IPS-18c (cell line): ENCODE data around the gene PIM2.

Experiments
- H3K4me3 ChIP-seq: 2 replicates; pipeline ENCODE4 v1.7.0; 2013; ENCODE audit warnings: low read depth, mild to moderate bottlenecking, low read length, moderate library complexity; ENCODE audit not compliant: insufficient read depth
- H3K9me3 ChIP-seq: one replicate; pipeline ENCODE4 v1.6.1; 2013; ENCODE audit warnings: mild to moderate bottlenecking, low read length, moderate library complexity; ENCODE audit not compliant: control insufficient read depth, insufficient read depth

PIM2 gene

DNA sequence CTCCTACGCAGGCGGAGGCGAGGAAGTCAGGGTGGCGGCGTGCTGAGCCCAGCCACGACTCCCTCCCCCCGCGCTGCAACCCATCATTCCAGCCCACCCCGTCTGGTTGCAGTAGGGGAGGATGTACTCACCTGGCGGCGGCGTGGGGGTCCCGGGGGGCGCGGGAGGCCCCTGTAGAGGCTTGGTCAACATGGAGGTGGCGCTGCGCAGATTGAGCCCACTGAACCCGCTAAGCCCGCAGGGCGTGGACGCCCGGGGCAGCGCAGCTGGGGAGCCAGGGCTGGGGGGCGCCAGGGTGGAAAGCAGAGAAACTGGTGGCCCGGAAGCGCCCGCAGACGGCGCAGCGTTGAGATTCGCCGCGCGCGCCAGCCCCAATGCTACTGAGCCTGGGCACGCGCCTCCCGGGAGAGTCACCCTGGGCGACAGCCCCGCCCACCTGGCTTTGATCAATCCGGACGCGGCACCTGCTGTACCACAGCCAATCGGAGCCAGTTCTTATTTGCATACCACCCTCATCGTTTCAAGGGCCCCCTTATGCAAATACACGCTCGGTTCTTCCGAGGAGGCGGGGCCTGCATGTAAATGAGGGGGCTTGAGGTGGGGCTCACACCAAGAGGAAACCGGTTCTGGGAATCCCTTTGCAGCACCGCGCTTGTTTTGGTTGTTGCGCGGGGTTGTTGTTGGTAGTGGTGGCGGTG, at the start of gene PIM2:
TSS of gene PIM2 (minus strand) at position 382 of the 698 bp plus-strand sequence. CDS start at position 192, 190 bp downstream.
- peaks cover 7% of the 10 kb centered on the region for H3K9me3 ChIP-seq
- H3K4me3 ChIP-seq, result peak within 1 kb of the TSS; percentile 72

DNA sequence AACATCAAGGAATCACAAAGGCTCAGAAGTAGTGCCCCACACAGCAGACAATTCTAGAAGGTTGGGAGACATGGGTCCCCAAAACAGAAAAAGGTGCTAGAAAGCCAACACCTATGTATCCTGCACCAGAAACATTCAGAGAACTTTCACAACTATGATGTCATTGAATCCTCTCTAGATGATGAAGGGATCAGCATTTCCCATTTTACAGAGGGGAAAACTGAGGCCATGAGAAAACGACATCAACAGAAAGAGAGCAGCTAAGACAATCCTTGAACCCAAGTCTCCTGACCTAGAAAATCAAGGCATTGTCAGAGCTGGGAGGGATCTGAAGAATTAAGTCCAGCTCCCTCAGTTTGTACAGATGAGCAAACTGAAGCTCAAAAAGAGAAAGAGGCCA, 49.6 kb upstream of the PIM2 start:
- H3K4me3 ChIP-seq, result no peak overlapping the region
- H3K9me3 ChIP-seq, result peaks cover 12% of the 10 kb centered on the region

DNA sequence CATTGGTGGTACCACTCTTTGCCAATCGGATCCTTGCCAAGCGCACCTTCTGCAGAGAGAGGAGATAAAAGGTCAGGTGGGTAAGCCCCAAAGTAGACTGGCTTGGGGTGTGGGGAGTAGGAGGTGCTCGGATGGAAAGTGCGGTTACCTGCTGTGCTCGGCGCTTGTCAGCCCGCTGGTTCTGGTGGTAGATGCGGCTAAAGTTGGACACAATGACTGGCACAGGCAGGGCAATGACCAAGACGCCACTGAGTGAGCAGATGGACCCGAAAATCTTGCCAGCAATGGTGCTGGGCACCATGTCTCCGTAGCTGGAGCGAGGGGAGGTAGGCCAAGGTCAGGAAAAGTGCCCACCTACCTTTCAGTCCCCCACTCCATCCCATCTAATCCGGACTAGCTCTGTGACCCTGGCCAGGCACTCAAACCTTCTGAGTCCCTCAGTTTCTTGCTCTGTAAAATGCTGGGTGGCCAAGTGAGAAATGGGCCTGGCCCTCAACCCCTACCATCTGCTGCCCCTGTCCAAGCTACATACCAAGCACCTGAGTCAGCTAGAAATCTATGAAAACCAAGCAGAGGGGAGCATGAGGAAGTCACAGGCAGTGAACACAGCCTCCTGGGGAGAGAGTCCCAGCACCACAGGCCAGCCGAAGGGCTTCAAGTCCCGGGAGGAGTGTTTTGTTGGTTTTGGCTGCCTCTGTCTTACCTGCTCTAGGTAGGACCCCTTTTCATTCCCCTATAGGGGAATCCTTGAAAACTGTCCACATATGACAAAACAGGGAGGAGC, 48.2 kb upstream of the PIM2 start:
- peaks cover 7% of the 10 kb centered on the region for H3K9me3 ChIP-seq
- H3K4me3 ChIP-seq, result no peak overlapping the region

DNA sequence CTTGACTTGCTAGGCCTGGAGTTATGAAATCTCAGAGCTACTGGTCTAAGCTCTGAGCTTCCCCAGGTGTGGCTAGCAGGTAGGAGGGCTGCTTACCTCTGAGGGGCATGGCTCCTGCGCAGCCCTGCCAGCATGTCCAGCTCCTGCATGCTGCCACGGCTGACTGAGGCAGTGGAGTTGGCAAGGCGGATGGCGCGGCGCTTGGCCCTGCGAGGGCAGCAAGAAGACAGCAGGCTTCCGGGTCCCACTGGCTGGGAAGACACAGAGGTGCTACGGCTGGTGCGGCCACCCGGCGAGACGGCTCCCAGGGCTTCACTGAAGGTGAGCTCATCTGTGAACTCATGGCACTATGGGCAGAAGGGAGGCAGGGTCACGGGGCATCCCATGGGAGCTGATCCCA, 47.1 kb upstream of the PIM2 start:
- Histone ChIP-seq H3K4me3 (no peak overlapping the region), H3K9me3 (peaks cover 7% of the 10 kb centered on the region)

DNA sequence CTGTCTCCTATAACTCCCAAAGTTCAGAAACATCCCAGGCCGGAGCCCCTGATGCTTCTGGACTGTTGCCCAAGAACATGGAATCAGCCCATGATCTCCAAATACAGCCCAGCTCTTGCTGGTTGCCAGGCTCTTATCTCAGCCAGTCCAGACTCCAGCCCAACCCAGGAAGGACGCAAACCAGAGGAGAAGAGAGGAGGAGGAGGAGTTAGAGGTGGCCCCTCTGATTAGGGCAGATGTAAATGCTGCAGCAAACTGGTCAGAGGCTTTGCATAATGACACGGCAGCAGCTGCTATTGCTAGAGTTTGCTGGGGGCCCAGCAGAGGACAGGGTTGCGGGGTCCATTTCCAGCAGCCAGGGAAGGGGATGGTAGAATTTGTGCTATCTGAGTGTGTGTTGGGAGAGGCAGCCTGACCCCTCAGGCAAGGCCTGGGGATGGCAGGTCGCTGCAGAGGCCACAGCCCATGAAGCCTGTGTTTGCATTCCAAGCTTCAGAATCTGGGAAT, 42.8 kb upstream of the PIM2 start:
- Histone ChIP-seq H3K4me3 (no peak overlapping the region), H3K9me3 (peaks cover 3% of the 10 kb centered on the region)

DNA sequence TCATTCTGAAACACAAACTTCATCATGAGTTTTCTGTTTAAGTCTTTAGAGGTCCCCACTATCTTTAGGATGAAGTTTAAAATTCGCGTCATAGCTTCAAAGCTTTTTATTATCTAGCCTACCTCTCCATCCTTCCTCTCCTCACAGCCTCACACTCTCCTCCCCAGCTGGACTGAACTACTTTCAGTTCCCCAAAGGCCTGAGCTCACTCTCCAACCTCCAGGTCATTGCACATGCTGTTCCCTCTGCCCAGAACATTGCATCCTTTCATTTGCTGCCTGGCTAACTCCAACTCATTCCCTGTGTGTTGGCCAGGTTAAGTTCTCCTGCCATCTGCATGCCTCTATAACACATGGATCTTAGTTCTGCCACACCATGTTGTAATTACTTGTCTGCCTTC, 41.5 kb upstream of the PIM2 start:
- H3K9me3 ChIP-seq, result peaks cover 5% of the 10 kb centered on the region
- H3K4me3 ChIP-seq, result no peak overlapping the region; the same call in 1 of the 2 replicates

DNA sequence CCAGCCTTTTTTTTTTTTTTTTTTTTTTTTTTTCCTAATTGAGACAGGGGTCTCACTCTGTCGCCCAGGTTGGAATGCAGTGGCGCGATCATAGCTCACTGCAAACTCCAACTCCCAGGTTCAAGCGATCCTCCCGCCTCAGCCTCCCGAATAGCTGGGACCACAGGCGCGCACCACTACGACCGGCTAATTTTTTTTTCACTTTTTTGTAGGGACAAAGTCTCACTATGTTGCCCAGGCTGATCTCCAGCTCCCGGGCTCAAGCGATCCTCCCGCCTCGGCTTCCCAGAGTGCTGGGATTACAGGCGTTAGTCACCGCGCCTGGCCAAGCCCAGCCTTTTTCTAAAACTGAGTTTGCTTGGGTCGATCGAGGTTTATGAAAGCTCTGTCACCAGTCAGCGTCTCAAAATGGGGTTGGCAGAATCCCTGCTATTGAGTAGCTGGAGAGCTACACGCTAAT, 39.8 kb upstream of the PIM2 start:
- peaks cover 5% of the 10 kb centered on the region for H3K9me3 ChIP-seq
- peak overlapping the region; percentile 42 for H3K4me3 ChIP-seq

DNA sequence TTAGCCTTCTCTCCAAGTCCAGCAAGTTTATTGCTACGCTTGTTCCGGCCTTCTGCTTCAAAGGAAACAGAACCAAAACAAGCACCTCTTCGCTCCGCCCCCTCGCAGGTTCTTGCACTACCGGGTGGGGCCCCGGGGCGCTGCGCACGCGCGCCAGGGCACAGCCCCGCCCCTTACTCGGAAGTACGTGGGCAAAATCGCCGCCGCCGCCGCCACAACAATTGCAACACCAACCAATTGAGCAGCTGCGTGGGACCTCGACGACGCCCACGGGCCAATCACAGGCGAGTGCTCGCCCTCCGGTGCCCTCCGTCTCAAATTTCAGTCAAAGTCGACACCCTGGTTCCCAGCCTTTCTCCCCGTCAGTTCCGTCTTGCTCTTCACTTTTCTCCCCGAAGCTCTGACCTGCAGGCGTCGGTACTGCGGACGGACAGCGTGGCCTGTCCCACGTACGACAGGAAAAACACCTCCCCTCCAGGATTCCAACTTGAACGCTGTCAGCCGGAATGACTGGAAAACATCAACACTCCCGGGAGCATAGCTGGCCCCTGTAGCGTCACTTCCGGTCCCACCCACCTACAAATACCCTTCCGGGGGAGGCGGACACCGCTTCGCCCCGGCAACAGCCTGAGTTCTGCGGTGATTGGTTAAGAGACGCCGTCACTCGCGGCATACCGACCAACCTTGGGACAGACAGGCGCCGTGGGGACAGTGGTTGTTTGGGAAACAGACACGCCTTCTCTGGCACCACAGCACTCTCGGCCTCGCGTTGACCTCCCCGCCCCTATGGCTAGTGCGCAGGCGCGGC, 39.2 kb upstream of the PIM2 start:
- peak overlapping the region; percentile 42 for H3K4me3 ChIP-seq
- H3K9me3 ChIP-seq, result peaks cover 5% of the 10 kb centered on the region

DNA sequence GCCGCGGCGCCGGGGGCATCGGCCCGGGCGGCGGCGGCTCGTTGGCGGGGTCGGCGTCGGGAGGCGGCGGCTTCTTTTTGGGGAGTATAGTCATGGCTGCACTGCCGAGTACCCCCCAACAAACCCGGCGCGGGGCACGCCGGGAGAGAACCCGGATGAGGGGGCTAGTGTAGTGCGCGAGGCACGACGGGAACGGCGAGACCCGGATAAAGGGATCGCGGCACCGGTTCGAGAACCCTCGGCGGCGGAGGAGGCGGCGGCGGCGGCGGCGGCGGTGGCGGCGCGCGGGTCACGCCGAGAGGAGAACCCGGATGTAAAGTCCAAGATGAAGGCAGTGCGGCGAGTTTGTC, 38.6 kb upstream of the PIM2 start, which contains the start of gene OTUD5:
TSS of gene OTUD5 (minus strand) at position 131 of the 350 bp plus-strand sequence. CDS start at position 94, 37 bp downstream.
- peak within 1 kb of the TSS; percentile 42 for H3K4me3 ChIP-seq

DNA sequence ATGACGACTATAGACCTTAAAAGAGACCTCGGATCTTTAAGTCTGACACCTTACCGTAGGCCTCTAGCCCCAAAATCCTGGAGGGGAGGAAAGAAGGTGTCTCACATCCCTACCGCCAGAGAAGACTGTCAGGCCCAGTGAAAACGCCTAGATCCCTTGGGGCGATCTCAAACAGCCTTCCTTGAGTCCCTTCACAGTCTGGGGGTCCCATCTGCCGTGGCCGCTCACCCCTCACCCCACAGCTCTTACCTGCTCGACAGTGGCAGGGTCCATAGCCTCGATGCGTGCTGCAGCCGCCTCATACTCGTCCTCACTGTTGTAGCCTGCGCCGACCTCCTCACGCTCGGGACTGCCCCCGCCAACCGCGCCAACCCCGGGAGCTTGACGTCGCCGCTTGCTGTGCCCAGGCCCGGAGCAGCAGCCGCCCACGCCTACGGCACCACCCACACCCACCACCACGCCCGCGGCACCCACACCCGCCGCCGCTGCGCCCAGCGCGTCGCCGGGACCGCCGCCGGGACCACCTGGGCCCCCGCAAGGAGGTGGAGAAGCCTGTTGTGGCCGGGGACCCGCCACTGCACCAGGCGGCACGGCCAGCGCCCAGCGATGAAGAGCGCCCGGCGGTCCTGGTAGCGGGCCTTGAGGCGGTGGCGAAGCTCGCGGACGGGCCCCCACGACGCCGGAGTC, 38.0 kb upstream of the PIM2 start:
- peaks cover 5% of the 10 kb centered on the region for H3K9me3 ChIP-seq
- H3K4me3 ChIP-seq, result peak overlapping the region; percentile 42

More for the DNA sequence above, 38.6 kb upstream of the PIM2 start, which contains the start of gene OTUD5:
- H3K9me3 ChIP-seq, result peaks cover 5% of the 10 kb centered on the region

DNA sequence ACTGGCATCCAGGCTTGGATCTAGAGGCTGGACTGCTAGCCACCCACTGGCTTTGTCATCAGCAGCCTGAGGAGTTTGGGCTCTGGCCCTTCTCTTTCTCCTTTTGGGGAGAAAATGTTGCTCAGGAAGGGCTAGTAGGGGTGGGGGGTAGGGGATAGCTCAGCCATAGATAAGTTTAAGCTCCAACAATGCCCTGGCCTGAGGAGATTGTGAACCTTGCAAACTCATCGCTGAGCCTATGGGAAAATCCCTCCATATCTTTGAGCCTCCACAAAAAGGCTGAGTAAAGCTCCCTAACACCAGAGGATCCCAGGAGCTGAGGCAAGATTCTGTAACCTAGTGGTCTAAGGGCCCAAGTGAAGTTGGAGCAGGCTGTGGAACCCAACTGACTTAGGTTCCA, 29.8 kb upstream of the PIM2 start:
- Histone ChIP-seq H3K4me3 (no peak overlapping the region), H3K9me3 (peaks cover 8% of the 10 kb centered on the region)

DNA sequence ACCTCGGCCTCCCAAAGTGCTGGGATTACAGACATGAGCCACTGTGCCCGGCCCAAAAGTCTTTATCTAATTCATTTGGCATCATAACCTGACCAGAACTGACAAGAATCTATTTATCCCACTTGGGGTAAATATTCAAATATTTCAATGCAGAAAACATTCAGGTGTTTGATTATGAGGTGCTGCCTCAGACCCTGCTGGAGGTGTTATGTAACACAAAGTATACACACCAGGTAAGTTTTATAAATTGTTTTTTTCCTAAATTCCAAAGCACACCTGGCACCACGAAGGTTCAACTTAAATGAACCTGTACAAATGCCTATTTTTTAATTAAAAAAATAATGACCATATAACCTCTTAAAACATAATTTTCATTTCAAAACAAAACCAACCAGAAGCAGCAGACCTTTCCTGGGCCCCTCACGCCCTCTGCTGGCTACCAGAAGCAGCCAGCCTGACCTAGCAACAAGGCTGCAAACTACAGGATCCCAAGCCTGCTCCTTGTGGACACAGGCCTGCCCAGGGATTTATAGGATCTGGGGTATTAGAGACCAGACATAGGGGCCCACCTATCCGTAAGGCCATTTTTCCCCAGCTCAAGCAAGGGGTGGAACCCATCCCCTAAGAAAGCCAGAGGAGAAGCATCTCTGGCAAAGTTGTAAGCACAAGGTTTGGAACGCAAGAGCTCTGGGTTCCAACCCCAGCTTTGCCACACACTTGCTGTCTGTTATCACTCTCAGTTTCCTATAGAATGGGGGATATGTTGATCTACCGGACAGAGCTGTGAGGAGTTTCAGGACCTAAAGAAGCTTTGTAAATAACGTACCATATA, 26.9 kb upstream of the PIM2 start:
- peaks cover 11% of the 10 kb centered on the region for H3K9me3 ChIP-seq
- no peak overlapping the region for H3K4me3 ChIP-seq

DNA sequence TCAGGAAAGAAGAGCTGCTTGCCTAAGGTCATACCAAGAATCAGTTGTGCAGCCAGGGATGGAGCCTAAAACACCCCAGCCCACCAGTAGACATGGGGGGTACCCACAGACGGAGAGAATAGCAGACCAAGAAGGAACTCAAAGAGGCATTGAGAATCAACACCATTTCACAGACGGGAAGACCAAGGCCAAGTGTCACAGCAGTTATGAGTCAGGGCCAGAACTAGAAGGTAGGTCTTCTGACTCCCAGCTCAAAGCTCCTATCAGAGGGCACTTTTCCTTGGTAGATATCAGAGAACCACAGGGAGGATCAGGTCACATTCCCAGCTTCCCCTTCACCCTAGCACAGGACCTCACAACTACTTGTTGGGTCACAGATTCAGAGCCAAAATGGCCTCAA, 24.1 kb upstream of the PIM2 start:
- H3K4me3 ChIP-seq, result no peak overlapping the region
- H3K9me3 ChIP-seq, result peaks cover 7% of the 10 kb centered on the region

DNA sequence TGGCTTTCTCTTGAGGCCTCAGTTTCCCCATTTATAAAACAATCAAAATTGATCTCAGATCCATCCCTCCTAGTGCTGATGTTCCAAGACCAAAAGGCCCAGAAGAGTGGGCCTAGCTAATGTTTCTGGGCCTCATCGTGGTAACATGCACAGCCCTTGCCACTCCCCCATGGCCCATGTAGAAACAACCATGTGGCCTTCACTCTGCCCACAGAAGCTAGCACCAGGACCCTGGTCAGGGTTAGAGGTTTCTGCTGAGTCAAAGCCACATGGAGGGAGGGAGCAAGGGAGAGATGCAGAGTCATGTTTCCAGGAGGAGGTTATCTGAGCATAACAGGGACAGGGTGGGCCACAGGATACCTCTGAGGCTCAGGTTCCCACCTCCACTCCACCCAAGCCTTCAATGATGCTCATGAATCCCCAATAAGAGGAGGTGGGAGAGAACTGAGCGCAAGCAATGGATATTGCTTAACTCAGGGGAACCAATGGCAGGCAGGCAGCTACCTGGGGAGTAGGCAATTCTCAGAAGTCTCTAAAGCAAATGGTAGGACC, 21.7 kb upstream of the PIM2 start:
- peaks cover 14% of the 10 kb centered on the region for H3K9me3 ChIP-seq
- no peak overlapping the region for H3K4me3 ChIP-seq

DNA sequence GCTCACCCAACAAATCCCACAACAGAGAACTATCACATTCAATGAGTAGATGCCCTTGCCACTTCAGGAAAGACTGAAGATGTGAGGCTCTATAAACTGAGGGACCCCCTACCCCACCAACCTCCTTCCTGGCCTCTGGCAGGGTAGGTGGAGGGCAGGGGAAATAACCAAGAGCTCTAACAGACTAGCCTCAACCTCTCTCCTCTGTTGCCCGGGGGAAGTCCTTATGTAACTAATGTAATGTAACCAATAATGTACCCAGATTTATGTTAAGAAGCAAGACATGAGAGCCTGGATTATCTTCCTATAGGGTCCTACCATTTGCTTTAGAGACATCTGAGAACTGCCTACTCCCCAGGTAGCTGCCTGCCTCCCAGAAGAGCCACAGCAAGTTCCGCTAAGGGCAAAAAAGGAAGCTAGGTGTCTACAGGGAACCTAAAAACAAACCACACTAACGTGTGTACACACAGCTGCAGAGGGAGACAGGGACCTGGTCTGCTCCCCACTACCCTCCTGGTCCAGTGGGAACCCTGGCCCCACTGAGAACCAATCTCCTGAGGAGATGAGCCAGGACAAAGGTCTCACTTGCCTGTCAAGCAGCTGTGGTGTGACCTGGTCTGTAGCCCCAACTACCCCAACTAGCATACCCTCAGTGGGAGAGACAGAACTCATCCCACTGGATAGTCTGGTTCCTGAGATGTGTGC, 20.9 kb upstream of the PIM2 start:
- H3K4me3 ChIP-seq, result no peak overlapping the region
- peaks cover 16% of the 10 kb centered on the region for H3K9me3 ChIP-seq
